GM12874 (cell line): ENCODE measurements around the gene ATP5PD.

Experiments used
- CTCF ChIP-seq: IDR thresholded peaks from 2 replicates; pipeline ENCODE4 v1.5.1; 2011; ENCODE audit warnings: low read depth, mild to moderate bottlenecking, control low read depth, low read length, moderate library complexity; ENCODE audit not compliant: insufficient read depth

Gene ATP5PD

DNA sequence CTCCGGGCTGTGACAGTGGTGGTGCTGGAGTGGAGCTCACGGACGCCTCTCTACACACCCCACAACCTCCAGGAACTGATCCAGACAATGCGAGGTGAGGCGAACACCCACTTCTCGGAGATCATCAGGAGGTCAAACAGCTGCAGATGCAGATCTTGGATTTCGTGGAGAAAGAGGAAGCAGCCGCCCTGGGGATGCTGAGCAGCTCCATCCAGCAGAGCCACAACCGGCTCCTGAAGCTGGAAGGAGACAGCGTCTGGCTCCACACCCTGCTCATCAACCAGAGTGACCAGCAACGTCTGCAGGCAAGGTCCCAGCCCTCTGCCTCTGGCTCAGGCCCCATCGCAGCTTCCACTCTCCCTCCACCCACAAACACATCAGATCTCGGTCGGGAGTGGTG lies 27.8 kb upstream of the ATP5PD start:
- TF ChIP-seq CTCF: no peak

GRCh38 chr17:75073618-75074047 lies 26.9 kb upstream of the ATP5PD start:
- TF ChIP-seq CTCF: no peak

- 0 out of 2 replicates have a peak, but pooled peaks have one; percentile 25 for TF ChIP-seq CTCF
Observed at GRCh38 chr17:75069783-75070182, 23.0 kb upstream of the ATP5PD start.

- TF ChIP-seq CTCF: no peak
Observed at GRCh38 chr17:75068750-75069149, 22.0 kb upstream of the ATP5PD start.

DNA sequence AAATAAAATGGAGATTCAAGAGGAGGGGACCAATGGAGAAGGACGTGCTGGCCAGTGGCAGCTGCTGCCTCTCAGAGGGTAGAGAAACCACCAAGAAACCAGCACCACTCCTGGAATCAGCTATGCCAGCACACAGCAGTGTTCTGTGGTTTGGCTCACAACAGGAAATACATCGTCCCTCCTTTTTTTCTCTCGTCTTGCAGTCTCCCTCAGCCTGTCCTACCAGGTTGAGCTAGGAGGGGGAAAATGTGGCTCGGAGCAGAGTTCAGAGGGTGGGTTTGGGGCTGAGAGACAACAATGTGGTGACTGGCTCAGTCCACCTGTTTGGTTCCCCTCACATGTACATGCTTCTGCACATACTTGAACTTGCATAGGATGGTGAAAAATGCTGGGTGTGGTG lies 21.1 kb upstream of the ATP5PD start:
- TF ChIP-seq CTCF: no peak

DNA sequence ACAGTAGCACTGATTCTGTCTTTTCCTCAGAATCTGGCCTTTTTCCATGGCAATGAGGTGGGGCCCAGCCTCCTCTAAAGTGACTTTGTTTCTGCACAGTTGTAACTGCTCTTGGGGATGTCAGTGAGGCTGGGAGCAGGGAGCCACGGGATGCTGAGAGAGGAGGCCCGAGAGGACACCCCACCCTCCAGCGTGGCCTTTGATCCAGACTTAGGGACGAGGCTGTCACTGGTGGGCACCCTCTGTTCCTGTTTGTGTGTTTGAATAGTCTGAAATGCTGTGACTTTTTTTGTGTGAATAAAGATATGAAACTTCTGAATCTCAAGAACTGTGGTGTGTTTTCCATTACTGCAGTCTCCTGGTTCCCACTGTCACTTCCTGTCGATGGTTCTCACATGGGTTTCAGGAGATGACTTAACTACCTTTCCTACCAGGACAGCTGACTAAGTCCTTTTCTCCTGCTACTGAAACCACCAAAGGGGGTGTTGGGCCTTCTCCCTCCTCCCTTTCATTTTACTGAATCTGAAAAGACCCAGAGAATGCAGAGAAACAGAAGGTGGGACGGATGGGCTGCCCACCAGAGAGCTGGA lies 18.9 kb upstream of the ATP5PD start:
- no peak for TF ChIP-seq CTCF

GRCh38 chr17:75064867-75065561 lies 18.2 kb upstream of the ATP5PD start:
- TF ChIP-seq CTCF: no peak
